Right kidney (tissue), 1 donor: ENCODE data around the gene FTCDNL1.

Source experiments
- DNase-seq: peaks from one replicate; pipeline ENCODE4 v3.0.0-alpha.2; 2016

The FTCDNL1 gene

DNA sequence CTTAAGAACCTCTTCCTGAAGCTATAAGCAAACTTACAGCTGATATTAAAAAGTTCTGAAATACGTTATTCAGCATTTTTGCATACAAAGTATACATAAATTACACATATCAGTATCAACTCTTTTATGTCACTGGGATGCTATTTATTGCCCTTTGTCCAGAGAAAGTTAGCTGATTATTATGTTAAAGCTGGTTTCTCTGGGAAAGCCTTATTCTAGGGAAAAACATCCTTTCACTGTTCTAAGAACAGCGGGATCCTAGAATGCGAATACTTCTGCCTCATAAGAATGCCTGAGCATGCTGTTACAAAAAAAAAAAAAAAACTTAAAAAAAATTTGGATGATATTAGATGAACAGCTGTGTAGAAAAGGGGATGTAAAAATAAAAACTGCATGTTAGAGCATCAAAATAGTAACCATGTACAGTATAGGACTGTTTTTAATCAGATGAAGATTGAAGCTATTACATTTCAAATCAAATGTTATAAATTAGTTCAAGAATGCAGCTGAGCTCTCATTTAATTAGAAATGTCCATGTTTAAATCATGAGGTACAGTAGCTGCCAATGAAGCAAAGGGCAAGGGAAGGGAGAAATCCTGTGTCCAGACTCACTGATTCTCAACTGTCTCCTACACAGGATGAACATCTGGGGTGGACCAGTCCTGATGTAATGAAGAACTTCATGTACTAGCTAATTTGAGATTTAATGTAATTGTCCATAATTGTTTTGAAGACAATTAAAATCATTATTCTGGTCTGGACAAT lies 8.2 kb downstream of the FTCDNL1 start:
- DNase-seq, result no peak

DNA sequence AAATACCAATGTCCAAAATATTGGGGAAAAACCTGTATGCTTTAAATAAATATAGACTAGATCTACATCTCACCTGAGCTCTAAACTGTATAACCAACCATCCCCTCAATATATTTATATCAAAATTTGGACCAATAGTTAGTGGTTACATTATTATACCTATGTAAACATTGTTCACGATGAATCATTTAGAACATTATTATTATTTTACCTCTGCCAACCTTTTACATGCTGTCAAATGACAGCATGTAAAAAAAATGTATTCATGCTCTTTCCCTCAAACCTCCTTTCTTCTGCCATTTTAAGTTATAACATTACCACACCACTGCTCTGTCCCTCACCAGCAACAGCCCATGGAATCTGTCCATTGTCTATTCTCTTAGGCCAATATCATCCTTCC lies 9.6 kb downstream of the FTCDNL1 start:
- no peak for DNase-seq

DNA sequence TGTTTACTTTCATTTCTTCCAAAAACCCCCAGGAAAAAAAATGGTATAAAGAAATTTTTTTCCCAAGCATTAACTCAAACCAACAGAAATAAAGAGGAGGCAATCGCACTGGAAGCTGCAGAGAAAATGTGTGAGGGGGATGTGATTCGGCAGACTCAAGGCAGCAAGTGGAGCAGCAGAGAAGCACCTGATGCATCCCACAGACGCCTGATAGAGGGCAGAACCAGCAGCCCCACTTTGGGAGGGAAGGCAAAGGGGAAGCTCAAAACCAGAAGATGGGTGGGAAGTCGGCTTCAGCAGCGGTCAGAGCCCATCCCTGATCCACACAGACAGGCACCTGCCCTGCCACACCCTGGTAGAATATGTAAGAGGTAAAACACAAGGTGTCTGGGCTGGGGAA lies 12.6 kb downstream of the FTCDNL1 start:
- DNase-seq, result no peak

DNA sequence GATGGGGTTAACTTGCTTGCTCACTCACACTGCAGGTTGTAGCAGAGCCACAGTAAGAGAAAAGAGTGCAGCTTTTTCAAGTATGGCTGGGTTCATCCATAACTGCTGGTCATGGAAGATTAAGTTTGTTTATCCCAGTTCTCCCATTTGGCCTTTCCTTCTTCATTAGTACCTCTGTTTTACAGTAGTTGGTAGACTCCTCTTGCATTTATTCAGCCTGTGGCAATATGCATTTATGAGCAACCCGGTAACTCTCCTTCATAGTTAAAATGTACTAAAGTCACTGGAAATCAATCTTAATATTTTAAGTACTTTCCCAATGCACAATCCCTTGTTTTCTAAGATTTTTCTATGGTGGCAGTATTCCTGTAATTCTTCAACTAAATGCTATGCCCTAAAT lies 14.0 kb downstream of the FTCDNL1 start:
- no peak for DNase-seq

DNA sequence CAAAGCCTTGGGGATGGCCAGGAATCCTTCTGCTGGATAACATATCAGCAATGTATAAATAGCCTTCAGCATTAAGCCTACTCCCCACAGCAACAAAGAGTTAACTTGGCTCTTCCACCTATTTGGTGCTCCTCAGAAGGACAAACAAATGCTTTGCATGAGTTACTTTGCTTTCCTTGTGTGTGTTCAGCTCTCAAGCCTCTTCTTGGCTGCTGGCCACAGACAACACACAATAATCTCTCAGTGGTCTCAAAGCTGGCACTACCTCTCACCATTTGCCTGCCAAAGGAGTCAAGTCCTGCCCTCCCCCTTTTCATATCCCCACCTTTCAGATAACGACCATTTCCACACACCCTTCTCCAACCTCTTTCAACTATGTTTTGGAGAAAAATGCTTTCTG lies 17.5 kb downstream of the FTCDNL1 start:
- no peak for DNase-seq

DNA sequence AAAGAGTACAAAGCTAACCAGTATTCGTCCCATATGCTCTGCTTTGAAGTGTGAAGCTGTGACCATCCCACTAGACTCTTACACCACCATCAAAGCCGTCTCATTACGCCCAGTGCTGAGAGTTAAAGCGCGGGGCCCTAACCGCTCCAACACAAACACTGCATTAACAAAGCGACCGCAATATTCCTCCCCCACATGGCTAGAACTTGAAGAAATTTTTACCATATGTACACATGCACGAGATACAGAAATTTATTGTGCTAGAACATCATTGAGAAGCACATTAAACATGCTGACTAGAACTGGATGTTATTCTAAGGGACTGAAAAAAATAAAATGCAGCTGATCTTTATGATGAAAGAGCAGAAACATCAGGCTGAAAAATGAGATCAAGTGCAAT lies 20.5 kb downstream of the FTCDNL1 start:
- DNase-seq, result no peak

DNA sequence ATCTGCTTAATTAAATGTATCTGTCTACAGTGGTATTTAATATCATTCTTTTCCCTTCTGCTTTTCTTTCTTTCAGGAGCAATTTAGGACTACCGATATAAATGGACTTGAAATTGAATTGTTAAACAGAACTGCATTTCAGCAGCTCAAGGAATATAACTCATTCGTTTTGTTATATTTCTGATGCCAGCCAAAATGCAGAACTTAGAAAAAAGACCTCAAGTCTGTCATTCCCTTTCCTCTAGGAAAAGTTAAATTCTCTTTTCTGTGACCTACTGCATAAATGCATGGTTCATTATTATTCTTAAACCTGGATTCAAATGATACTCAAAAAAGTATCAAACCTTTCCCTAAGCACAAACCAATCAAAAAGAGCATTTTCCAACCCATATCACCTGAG lies 21.4 kb downstream of the FTCDNL1 start:
- no peak for DNase-seq

DNA sequence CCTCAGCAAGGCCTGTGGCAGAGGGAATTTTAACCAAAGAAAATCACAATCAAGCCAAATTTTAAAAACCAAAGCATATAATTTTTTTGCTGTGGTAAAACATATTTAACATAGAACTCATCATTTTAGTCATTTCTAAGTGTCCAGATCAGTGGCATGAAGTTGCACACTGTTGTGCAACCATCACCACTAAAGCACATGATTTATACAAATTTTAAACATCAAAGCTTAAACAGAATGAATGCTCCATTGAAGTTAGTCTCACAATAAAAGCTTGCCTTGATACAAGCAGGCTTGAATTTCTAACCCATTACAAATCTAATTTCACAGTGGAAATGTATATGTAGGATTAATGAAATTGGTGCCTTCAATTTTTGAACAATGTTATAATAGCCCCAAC lies 31.2 kb downstream of the FTCDNL1 start:
- no peak for DNase-seq

DNA sequence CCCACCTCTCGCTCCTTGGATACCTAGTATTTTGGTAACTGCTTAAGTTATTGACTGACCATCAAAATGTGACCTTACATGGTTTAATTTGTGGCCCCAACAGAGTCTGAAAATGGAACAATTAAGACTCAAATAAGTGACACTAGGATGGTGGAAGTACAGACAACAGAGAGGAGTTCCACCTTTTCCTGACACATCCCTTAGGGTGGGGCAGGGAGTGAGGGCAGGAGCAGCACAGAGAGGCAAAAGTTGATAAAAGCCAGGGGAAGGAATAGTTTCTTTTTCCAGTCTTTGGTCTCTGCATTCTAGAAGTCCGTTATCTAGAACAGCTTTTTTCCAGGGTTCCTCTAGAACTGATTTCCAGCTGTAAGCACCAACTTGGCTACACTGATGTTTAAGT lies 32.2 kb downstream of the FTCDNL1 start:
- no peak for DNase-seq

DNA sequence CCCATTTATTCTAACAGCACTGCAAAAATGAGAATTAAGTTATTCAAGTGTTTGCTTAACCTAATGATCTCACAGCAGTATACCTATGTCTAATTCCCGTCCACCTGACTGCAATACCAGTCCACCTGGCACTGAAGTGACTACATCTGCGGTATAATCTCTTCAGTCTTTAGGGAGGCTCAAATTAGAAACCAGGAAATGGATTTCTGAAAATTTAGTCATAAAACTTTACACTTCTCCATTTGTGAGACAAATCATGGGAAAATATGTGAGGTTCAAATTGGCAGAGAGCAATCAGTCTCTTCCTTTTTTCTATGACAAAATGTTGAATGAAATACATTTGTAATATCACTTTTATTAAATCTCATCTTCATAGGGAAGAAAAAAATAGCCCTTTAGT lies 33.0 kb downstream of the FTCDNL1 start:
- no peak for DNase-seq

DNA sequence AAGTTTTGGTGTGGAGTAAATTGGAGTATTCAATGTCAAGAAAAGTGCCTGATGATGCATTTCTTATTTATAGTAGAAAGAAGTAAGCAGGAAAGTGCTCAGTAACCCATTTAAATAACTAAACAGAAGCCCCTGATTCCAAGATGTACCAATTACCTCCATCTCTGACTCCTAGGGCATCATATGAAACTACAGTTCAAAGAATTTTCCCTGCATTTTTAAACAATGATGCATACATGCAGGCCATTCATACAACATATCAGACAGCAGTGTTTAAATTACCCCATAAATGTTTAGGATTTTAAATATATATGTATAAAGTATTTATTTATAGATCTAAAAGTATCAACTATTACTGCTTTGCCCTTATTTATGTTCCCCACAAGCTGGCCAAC lies 36.2 kb downstream of the FTCDNL1 start:
- DNase-seq, result no peak

DNA sequence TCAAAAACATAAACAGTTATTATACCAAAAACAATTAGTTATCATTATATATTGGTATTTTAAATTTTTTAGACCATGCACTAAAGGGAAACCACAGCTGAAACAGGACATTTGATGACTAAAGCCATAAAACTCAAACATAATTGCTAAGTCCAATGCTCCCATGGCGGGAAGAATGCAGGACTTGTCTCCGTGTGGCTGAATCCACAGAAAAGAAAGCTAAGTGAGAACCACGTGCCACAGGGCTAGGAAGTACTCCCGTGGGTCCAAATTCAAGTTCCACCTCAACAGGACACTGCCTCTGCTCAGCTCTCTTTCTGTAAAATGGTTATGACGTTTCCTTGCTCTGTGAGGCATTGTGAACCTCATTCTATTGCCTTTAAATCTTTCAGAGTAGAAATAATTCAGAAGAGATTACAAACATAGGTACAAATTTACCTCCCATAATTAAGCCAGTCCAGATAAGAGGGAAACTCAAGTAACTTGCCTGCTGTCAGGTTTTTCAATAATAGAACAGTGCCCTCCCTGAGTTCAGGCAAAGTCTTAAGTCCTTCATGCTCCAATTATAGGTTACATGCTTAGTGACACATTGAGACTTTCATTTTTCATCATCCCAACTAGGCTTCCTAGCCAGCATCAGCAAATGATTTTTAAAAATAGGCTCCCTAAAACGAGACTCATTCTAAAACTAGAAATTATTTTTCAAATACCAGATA lies 36.7 kb downstream of the FTCDNL1 start:
- DNase-seq, result no peak

DNA sequence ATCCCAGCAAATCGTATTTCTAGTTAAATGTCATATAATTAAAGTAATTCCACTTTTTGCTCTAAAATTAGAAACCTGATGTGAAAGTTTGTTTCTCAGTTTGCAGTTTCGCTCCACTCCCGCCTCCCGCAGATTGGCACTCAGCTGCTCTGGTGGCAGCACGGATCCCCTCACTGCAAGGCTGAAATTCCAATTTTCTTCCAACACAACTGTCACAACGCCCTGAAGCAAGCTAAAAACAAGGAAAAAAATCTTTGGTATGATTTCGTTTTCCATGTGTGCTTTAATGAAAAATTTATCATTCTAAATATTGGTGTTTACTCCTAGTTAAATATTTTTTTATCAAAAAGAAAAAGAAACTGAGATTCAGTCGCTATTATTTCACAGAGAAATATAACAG lies 38.5 kb downstream of the FTCDNL1 start:
- no peak for DNase-seq

DNA sequence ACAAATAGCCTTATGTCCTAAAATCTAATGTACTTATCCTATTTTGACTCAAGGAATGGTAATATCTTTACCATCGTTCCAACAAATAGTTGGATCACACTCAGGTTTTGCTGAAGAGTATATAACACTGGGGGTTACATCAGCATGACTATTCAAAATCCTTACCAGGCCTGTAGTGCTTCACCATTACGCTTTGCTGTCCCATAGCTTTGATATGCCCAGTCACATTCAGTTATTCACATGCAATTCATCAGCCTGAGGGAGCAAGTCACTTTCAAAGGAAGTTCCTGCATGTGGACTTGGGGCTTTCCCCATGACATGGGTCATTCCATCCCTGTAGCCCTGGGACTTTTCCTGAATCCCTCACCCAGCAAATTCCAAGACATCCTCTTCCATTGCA lies 39.6 kb downstream of the FTCDNL1 start:
- DNase-seq, result no peak

DNA sequence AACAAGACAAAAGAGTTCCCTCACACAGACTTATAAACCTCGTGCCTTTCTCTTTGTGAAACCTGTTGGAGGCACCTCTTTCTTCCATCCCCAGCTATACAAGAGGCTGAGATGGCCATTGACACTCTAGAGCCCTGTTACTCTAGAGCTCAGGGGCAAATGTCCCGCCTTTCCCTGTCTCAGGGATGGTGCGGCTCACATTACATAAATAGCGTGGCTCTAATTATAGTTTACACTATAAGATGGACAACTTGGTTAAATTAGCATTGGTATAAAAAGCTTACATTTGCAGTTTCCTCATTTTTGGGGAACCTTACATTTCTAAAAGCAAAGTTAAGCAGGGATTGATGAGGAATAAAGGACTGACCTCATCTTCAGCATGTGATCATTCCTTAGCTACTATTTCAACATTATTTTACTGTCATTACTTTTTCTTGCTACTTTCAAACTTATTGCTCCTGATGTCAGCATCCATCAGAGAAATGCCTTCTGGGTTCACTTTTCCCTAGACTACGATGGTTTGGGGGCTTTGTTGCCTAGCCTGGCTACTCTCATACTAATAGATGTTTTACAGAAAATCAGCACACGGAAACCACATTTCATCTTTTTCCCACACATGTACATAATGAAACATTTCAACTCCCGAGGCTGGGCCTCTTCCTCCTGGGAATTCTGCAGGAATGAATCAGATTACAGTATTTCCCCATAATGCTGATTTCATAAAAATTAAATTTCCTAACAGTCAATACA lies 40.4 kb downstream of the FTCDNL1 start:
- no peak for DNase-seq

DNA sequence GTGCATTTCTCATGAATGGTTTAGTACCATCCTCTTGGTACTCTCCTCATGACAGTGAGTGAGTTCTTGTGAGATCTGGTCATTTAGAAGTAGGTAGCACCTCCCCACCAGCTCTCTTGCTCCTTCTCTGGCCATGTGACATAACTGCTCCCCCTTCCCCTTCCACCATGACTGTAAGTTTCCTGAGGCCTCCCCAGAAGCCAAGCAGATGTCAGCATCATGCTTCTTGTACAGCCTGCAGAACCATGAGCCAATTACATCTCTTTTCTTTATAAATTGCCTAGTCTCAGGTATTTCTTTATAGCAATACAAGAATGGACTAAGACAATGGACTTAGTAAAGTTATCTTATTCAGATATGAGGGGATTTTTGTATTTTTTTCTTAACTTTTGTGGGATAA lies 43.0 kb downstream of the FTCDNL1 start:
- DNase-seq, result no peak

DNA sequence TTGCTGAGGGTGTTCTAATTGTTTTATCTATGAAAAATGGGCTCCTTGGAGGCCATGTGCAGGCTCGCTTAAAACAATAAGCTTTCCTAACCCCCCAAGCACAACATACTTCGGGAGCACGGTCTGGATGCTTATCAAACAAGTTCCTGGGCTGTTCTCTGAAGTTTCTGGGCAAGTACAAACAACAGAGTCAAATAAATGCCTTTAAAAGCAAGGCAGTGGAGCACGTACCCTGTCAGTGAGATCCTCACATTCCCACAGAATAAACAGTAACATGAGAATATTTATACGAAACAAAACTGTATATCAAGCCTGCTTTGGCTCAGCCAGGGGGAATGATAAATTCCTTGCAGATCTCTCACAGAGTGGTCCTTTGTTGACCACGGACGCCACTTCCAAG lies 44.8 kb downstream of the FTCDNL1 start:
- DNase-seq, result no peak

DNA sequence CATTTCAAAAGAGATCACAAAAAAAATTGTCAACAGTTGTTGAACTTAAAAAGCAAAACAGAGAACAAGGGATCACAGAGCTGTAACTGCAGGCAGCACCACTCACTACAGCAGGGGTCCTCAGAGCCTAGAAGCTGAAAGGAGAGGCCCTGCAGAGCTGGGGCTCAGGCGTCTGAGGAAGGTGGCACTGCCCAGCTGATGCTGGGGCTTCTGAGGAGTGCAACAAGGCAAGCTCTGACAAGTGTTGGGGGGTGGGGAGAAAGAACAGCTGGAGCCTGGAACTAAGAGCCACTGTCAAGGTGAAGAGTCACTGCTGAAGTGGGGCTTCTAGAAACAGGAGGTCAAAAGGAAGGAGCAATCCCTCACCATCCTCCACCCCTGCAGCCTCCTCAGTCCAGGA lies 46.2 kb downstream of the FTCDNL1 start:
- no peak for DNase-seq

DNA sequence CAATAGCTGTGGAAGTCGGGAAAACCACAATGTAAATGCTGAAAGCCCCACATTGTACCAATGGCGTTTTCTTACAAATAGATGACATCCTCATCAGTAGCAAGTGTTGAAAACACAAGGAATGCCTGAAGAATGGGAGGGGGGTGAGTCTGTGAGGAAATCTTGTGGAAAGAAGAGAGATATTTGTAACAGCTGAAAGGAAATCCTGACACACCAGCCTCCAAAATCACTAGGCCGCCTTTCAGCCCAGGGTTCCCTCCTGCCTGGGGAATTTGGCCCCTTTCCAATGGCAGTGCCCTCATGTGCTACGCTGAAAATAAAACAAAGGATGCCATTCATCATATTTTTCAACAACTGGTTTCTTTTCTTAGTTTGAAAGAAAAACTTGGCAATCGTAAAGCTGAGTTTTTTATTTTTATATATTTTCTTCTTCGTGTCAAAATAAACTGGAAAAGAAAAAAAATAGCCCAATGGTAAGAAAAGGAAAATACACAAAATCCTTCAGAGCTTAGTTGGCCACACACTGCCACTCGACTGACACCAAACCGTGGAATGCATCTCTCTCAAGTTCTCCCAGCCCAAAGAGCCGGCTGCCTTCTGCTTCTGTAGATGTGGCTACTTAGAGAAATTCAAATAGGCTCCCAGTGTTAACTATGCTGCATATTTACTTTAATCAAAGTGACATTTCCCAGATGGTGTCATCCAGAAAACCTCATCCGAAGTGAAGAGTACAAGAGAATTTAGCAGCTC lies 52.0 kb downstream of the FTCDNL1 start:
- no peak for DNase-seq

DNA sequence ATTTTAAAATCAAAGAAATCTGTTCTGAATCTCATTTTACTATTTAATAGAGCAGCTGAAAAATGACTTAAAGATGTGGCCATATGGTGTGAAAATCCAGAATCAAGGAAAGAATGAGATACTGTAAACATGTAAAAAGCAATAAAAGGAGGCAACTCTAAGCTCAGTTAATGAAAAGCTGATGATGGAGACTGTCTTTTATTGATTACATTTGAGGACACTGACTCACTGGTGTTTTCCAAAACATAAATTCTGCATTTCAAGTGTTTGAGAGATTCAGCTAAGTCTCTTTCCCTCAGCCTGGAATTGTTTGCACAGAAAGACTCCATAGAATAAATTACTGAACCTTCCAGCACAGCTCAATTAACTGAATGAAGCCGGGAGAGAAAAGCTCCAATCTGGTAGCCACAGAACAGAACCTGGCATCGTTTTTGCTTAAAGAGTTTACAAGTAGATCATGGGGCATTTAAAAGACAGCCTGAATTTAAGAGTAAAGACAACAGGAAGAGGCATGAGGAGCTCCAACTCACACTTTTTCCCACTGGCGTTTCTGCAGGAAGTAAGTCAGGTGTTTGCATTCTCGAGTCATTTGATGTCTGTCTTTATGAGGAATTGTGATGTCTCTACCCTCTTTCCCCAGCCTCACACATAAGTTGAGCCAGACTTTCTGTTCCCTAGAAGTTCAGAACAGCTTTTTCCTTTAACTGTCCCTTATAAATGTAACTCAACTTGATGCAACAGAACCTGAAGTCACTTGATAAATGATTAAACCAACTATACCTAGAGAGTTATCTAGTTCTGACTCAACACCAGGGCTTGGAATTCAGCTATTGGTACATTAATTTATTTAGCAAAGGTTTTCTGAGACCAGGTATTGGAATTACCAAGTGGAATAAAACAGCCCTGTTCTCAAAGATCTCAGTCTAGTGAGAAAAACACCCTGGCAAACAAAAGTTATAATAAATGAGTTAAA lies 53.3 kb downstream of the FTCDNL1 start:
- no peak for DNase-seq

DNA sequence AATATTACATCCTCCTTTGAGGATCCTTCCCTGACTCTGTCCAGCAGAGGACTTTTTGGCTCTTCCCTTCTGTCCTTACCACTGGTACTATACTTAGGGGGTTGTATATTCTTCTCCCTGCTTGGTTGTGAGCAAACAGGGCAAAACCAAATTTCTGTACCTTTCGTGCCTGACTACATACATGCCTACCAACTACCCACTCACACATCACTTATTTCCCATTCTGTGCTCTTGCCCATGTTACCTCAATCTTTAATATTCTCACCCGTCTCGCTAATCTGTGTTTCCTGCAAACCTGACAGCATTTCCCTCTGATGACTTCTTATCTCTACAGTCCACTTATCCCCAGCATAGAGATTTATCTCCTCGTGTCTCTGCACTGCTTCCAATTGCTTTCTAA lies 58.6 kb downstream of the FTCDNL1 start:
- no peak for DNase-seq

DNA sequence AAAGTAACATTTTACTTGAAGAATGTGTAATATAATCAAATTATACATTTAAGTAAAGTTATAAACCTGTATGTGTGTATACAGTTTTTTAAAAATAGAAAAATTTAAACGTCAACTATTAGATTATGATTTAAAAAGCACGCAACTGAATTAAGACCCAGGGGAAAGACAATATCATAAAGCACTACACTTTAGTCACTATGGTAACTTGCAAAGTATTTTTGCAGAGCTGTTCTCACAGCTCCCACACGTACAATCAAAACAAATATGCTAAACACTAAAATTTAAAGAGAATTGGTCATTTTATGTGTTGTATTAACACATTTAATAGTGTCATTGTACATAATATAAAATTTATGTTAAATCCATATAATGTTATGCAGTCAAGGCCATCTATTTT lies 59.7 kb downstream of the FTCDNL1 start:
- no peak for DNase-seq
